Thyroid gland (tissue), 4 donors: Measurements from ENCODE around the gene CYP20A1.

Source experiments
- POLR2A ChIP-seq, 2 donors: fragments of 450-650 bp; IDR thresholded peaks; one replicate each; pipeline ENCODE4 v1.6.1; 2017; ENCODE audit warnings: antibody characterized with exemption in 2 of 2, mild to moderate bottlenecking in 2 of 2, moderate library complexity in 1 of 2
- TF ChIP-seq, protein P1 (sequence below), 6 experiments: fragments of 200-600 bp in 3 of 6; fragments of 450-650 bp in 3 of 6; sonication (generic) in 3 of 6; IDR thresholded peaks; one replicate each; pipeline ENCODE4 v1.5.1; 2016 to 2019; ENCODE audit warnings: antibody characterized with exemption in 6 of 6, mild to moderate bottlenecking in 2 of 6, inconsistent platforms in 1 of 6, moderate library complexity in 1 of 6

DNA sequence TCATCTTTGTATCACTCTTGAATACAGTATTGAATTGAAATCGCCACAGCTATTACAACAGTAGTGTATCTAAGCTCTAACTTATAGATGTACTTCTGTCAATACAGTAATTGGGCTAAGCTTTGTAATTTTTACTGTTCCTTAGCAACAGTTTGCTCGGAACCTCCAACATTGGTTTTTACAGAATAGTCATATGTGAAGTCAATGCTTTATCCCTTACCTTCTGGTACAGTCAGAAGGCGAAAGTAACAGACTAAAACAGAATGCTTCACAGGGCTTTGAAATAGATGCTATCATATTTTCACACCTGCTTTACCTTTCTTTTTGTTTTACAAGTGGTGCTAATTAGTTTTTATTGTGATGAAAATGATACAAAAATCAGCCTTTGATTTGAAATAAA, 46.9 kb upstream of the CYP20A1 start:
- TF ChIP-seq, protein P1, sequence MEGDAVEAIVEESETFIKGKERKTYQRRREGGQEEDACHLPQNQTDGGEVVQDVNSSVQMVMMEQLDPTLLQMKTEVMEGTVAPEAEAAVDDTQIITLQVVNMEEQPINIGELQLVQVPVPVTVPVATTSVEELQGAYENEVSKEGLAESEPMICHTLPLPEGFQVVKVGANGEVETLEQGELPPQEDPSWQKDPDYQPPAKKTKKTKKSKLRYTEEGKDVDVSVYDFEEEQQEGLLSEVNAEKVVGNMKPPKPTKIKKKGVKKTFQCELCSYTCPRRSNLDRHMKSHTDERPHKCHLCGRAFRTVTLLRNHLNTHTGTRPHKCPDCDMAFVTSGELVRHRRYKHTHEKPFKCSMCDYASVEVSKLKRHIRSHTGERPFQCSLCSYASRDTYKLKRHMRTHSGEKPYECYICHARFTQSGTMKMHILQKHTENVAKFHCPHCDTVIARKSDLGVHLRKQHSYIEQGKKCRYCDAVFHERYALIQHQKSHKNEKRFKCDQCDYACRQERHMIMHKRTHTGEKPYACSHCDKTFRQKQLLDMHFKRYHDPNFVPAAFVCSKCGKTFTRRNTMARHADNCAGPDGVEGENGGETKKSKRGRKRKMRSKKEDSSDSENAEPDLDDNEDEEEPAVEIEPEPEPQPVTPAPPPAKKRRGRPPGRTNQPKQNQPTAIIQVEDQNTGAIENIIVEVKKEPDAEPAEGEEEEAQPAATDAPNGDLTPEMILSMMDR (IDR thresholded peaks at IDR 0.05) = no peak
- TF ChIP-seq POLR2A (IDR thresholded peaks at IDR 0.05) = no peak
